ENCODE measurements around the gene NCK2.

Gene NCK2

GRCh38 chr2:105866216-105867185 is 121.8 kb downstream of the NCK2 start:
- no peak overlapping the region for H3K27ac ChIP-seq
- no peak overlapping the region for H2AFZ ChIP-seq
- no peak overlapping the region for H3K9ac ChIP-seq
- H3K4me1 ChIP-seq: peaks cover 3% of the 10 kb centered on the region
- no peaks in the 10 kb centered on the region for H3K36me3 ChIP-seq (ENCODE audit: control insufficient read depth, insufficient read depth, low read length)
- H3K9me3 ChIP-seq (ENCODE audit: control insufficient read depth, low read length): no peaks in the 10 kb centered on the region
- peaks cover 11% of the 10 kb centered on the region for H3K79me2 ChIP-seq
- no peak for TF ChIP-seq CTCF (IDR thresholded peaks at IDR 0.05)
- H3K4me3 ChIP-seq (ENCODE audit: low read depth, low read length): no peak overlapping the region
- H3K27me3 ChIP-seq (ENCODE audit: control insufficient read depth, insufficient read depth, low read length): no peaks in the 10 kb centered on the region
- no peak overlapping the region for H3K4me2 ChIP-seq (ENCODE audit: low read length)

GRCh38 chr2:105867587-105867986 is 122.9 kb downstream of the NCK2 start:
- Histone ChIP-seq H3K27ac (no peak overlapping the region), H3K36me3 (ENCODE audit: control insufficient read depth, insufficient read depth, low read length) (no peaks in the 10 kb centered on the region), H3K9ac (no peak overlapping the region), H3K9me3 (ENCODE audit: control insufficient read depth, low read length) (no peaks in the 10 kb centered on the region), H3K27me3 (ENCODE audit: control insufficient read depth, insufficient read depth, low read length) (no peaks in the 10 kb centered on the region), H3K79me2 (peaks cover 11% of the 10 kb centered on the region), H3K4me2 (ENCODE audit: low read length) (no peak overlapping the region), H2AFZ (no peak overlapping the region), H3K4me3 (ENCODE audit: low read depth, low read length) (no peak overlapping the region), H3K4me1 (peaks cover 3% of the 10 kb centered on the region)
- no peak for TF ChIP-seq CTCF (IDR thresholded peaks at IDR 0.05)

GRCh38 chr2:105868060-105868459 is 123.3 kb downstream of the NCK2 start:
- H3K27ac ChIP-seq: no peak overlapping the region
- peaks cover 3% of the 10 kb centered on the region for H3K4me1 ChIP-seq
- H3K9me3 ChIP-seq (ENCODE audit: control insufficient read depth, low read length): no peaks in the 10 kb centered on the region
- H3K4me3 ChIP-seq (ENCODE audit: low read depth, low read length): no peak overlapping the region
- peaks cover 10% of the 10 kb centered on the region for H3K79me2 ChIP-seq
- TF ChIP-seq CTCF (IDR thresholded peaks at IDR 0.05): no peak
- no peaks in the 10 kb centered on the region for H3K36me3 ChIP-seq (ENCODE audit: control insufficient read depth, insufficient read depth, low read length)
- H2AFZ ChIP-seq: no peak overlapping the region
- no peak overlapping the region for H3K4me2 ChIP-seq (ENCODE audit: low read length)
- no peaks in the 10 kb centered on the region for H3K27me3 ChIP-seq (ENCODE audit: control insufficient read depth, insufficient read depth, low read length)
- no peak overlapping the region for H3K9ac ChIP-seq

- peaks cover 6% of the 10 kb centered on the region for H3K79me2 ChIP-seq
- H3K4me2 ChIP-seq (ENCODE audit: low read length): no peak overlapping the region
- no peaks in the 10 kb centered on the region for H3K27me3 ChIP-seq (ENCODE audit: control insufficient read depth, insufficient read depth, low read length)
- H3K4me3 ChIP-seq (ENCODE audit: low read depth, low read length): no peak overlapping the region
- H3K4me1 ChIP-seq: peaks cover 3% of the 10 kb centered on the region
- H3K36me3 ChIP-seq (ENCODE audit: control insufficient read depth, insufficient read depth, low read length): no peaks in the 10 kb centered on the region
- H3K27ac ChIP-seq: no peak overlapping the region
- no peak for TF ChIP-seq CTCF (IDR thresholded peaks at IDR 0.05)
- H3K9ac ChIP-seq: no peak overlapping the region
- H3K9me3 ChIP-seq (ENCODE audit: control insufficient read depth, low read length): no peaks in the 10 kb centered on the region
- no peak overlapping the region for H2AFZ ChIP-seq
These were observed 124.6 kb downstream of the NCK2 start for GRCh38 chr2:105869341-105869740.
